Karpas-422 (cell line): ENCODE data around the gene ETS2. TPM values are rescaled to one million over a fixed set of nuclear protein-coding genes. Genes with fewer than 3 reads are reported as not detected.

Experiments
- DNase-seq: peaks from one replicate; pipeline ENCODE4 v3.0.0-alpha.2; 2015
- H2AFZ ChIP-seq: fragments of 200-600 bp; sonication (generic); 2 replicates; pipeline ENCODE4 v1.6.1; 2014; ENCODE audit warnings: antibody characterized with exemption, low read length, mixed read lengths
- H3K27ac ChIP-seq: fragments of 200-600 bp; sonication (generic); 2 replicates; pipeline ENCODE4 v1.5.1; 2014; ENCODE audit warnings: mild to moderate bottlenecking, low read length, moderate library complexity
- H3K27me3 ChIP-seq: fragments of 200-600 bp; sonication (generic); 2 replicates; pipeline ENCODE4 v1.6.1; 2014; ENCODE audit warnings: low read length, mixed read lengths
- H3K36me3 ChIP-seq: fragments of 200-600 bp; sonication (generic); 2 replicates; pipeline ENCODE4 v1.6.1; 2014; ENCODE audit warnings: low read length, mixed read lengths; ENCODE audit not compliant: insufficient read depth
- H3K4me1 ChIP-seq: fragments of 200-600 bp; sonication (generic); 2 replicates; pipeline ENCODE4 v1.6.1; 2014; ENCODE audit warnings: mild to moderate bottlenecking, low read length, mixed read lengths
- H3K4me2 ChIP-seq: fragments of 200-600 bp; sonication (generic); 2 replicates; pipeline ENCODE4 v1.6.1; 2014; ENCODE audit warnings: low read length, low read depth, mild to moderate bottlenecking; ENCODE audit not compliant: poor library complexity, severe bottlenecking
- H3K4me3 ChIP-seq: fragments of 200-600 bp; sonication (generic); 2 replicates; pipeline ENCODE4 v1.5.1; 2014; ENCODE audit warnings: mild to moderate bottlenecking, antibody characterized with exemption, low read length, mixed read lengths
- H3K79me2 ChIP-seq: fragments of 200-600 bp; sonication (generic); 2 replicates; pipeline ENCODE4 v1.6.1; 2014; ENCODE audit warnings: mild to moderate bottlenecking, low read length, mixed read lengths
- H3K9ac ChIP-seq: fragments of 200-600 bp; sonication (generic); 2 replicates; pipeline ENCODE4 v1.6.0; 2014; ENCODE audit warnings: low read length
- H3K9me2 ChIP-seq: fragments of 200-600 bp; sonication (generic), shearing (Covaris generic); replicated peaks from 2 replicates; pipeline ENCODE4 v1.6.0; 2014; ENCODE audit warnings: mild to moderate bottlenecking, low read length, moderate library complexity; ENCODE audit not compliant: insufficient read depth
- H3K9me3 ChIP-seq: fragments of 300-700, 200-600 bp; sonication (generic); 2 replicates; pipeline ENCODE4 v1.6.1; 2014; ENCODE audit warnings: low read length, mixed read lengths
- H4K20me1 ChIP-seq: fragments of 200-600 bp; sonication (generic); 2 replicates; pipeline ENCODE4 v1.6.1; 2014; ENCODE audit warnings: mild to moderate bottlenecking, antibody characterized with exemption, low read length, low read depth; ENCODE audit not compliant: insufficient read depth
- total RNA-seq: library from RNA; depleted of rRNA; stranded (reverse); fragments of >200 nt; shearing (Covaris generic); gene quantifications from 2 replicates; pipeline ENCODE4 v1.2.3, GENCODE V29; 2014; ENCODE audit warnings: low replicate concordance

Gene ETS2
- total RNA-seq, 1 experiment from 2014 or later: 12.9 TPM

- H3K4me2 ChIP-seq: no peak overlapping the region
- no peaks in the 10 kb centered on the region for H3K36me3 ChIP-seq
- no peaks in the 10 kb centered on the region for H3K79me2 ChIP-seq
- H3K9ac ChIP-seq: no peak overlapping the region
- no peaks in the 10 kb centered on the region for H3K27me3 ChIP-seq
- no peak overlapping the region for H3K27ac ChIP-seq
- H2AFZ ChIP-seq: no peak overlapping the region
- H3K9me2 ChIP-seq: no peaks in the 10 kb centered on the region
- no peak for DNase-seq
- H3K4me3 ChIP-seq: no peak overlapping the region
- no peaks in the 10 kb centered on the region for H4K20me1 ChIP-seq
- peaks cover 2% of the 10 kb centered on the region for H3K4me1 ChIP-seq
- H3K9me3 ChIP-seq: no peaks in the 10 kb centered on the region
Observed at GRCh38 chr21:38792676-38793459, 12.9 kb upstream of the ETS2 start.

- Histone ChIP-seq H3K79me2 (no peaks in the 10 kb centered on the region), H3K4me3 (no peak overlapping the region), H3K27me3 (no peaks in the 10 kb centered on the region), H3K9me2 (no peaks in the 10 kb centered on the region), H3K4me2 (no peak overlapping the region), H4K20me1 (no peaks in the 10 kb centered on the region), H3K9me3 (no peaks in the 10 kb centered on the region), H3K27ac (no peak overlapping the region), H2AFZ (no peak overlapping the region), H3K36me3 (no peaks in the 10 kb centered on the region), H3K4me1 (no peaks in the 10 kb centered on the region), H3K9ac (no peak overlapping the region)
- no peak for DNase-seq
Observed at GRCh38 chr21:38793926-38794713, 11.6 kb upstream of the ETS2 start.

GRCh38 chr21:38794978-38795377 is 10.8 kb upstream of the ETS2 start:
- H3K4me2 ChIP-seq: no peak overlapping the region
- H3K9me3 ChIP-seq: no peaks in the 10 kb centered on the region
- no peak overlapping the region for H3K9ac ChIP-seq
- H3K9me2 ChIP-seq: no peaks in the 10 kb centered on the region
- H4K20me1 ChIP-seq: no peaks in the 10 kb centered on the region
- no peak overlapping the region for H3K27ac ChIP-seq
- H3K79me2 ChIP-seq: no peaks in the 10 kb centered on the region
- DNase-seq: no peak
- no peaks in the 10 kb centered on the region for H3K4me1 ChIP-seq
- no peaks in the 10 kb centered on the region for H3K27me3 ChIP-seq
- H3K4me3 ChIP-seq: no peak overlapping the region
- no peak overlapping the region for H2AFZ ChIP-seq
- no peaks in the 10 kb centered on the region for H3K36me3 ChIP-seq

DNA sequence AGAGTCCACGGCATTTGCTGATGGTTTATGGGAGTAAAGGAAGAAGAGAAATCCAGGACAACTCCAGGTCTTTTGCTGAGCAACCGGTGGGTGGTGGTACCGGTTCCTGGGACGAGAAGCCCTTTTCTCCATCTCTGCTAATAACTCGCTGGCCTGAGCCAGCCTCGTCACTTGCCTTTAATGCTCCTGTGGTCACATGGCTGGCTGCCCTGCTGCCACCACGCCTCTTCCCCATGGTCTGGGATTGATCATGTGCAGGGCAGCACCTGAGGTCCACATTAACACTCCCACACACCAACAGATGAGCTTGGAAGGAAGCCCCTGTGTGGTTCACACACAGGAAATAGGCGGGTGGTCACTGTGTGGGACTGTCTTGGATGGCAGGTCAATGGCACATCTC is 10.3 kb upstream of the ETS2 start:
- no peak for DNase-seq
- no peak overlapping the region for H3K4me2 ChIP-seq
- no peak overlapping the region for H3K27ac ChIP-seq
- H3K9me3 ChIP-seq: no peaks in the 10 kb centered on the region
- no peak overlapping the region for H3K9ac ChIP-seq
- peaks cover under 1% of the 10 kb centered on the region; the same call in 1 of the 2 replicates for H3K4me1 ChIP-seq
- no peak overlapping the region for H3K4me3 ChIP-seq
- H4K20me1 ChIP-seq: no peaks in the 10 kb centered on the region
- H2AFZ ChIP-seq: no peak overlapping the region
- no peaks in the 10 kb centered on the region for H3K36me3 ChIP-seq
- no peaks in the 10 kb centered on the region for H3K27me3 ChIP-seq
- H3K79me2 ChIP-seq: no peaks in the 10 kb centered on the region
- no peaks in the 10 kb centered on the region for H3K9me2 ChIP-seq

DNA sequence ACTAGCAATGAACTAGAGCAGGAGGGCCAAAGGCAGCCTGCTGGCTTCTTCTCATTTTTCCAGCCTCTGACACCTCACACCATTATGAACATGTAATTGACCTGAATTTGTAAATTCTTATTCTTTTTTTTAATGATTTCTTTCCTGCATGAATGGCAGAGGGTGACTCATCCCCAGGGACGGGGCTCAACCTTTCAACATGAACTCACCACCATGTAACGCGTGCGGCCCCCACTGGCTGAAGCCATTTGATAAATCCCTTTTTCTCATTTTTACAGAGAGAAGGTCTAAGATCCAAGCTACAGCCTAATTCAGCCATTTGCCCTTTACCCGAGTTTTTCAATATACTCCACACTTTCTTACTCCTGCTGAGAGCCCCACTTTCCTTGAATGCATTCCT is 9.3 kb upstream of the ETS2 start:
- no peak overlapping the region for H3K9ac ChIP-seq
- H3K9me2 ChIP-seq: no peaks in the 10 kb centered on the region
- no peak for DNase-seq
- no peak overlapping the region for H3K27ac ChIP-seq
- H3K9me3 ChIP-seq: no peaks in the 10 kb centered on the region
- H3K36me3 ChIP-seq: no peaks in the 10 kb centered on the region
- H4K20me1 ChIP-seq: no peaks in the 10 kb centered on the region
- no peaks in the 10 kb centered on the region for H3K27me3 ChIP-seq
- no peaks in the 10 kb centered on the region for H3K79me2 ChIP-seq
- no peak overlapping the region for H3K4me2 ChIP-seq
- H3K4me1 ChIP-seq: peaks cover 6% of the 10 kb centered on the region; the same call in 1 of the 2 replicates
- no peak overlapping the region for H3K4me3 ChIP-seq
- no peak overlapping the region for H2AFZ ChIP-seq

GRCh38 chr21:38797470-38797869 is 8.3 kb upstream of the ETS2 start:
- Histone ChIP-seq H3K27ac (no peak overlapping the region), H3K36me3 (no peaks in the 10 kb centered on the region), H3K4me2 (no peak overlapping the region), H3K4me3 (no peak overlapping the region), H2AFZ (no peak overlapping the region), H3K9me2 (no peaks in the 10 kb centered on the region), H3K9ac (no peak overlapping the region), H3K79me2 (no peaks in the 10 kb centered on the region), H3K4me1 (peaks cover 6% of the 10 kb centered on the region; the same call in 1 of the 2 replicates), H3K9me3 (no peaks in the 10 kb centered on the region), H3K27me3 (no peaks in the 10 kb centered on the region), H4K20me1 (no peaks in the 10 kb centered on the region)
- no peak for DNase-seq

- Histone ChIP-seq H2AFZ (no peak overlapping the region), H3K4me3 (no peak overlapping the region), H3K36me3 (no peaks in the 10 kb centered on the region), H3K9me3 (no peaks in the 10 kb centered on the region), H3K79me2 (no peaks in the 10 kb centered on the region), H3K9me2 (no peaks in the 10 kb centered on the region), H3K9ac (no peak overlapping the region), H3K4me1 (peaks cover 6% of the 10 kb centered on the region; the same call in 1 of the 2 replicates), H3K27me3 (no peaks in the 10 kb centered on the region), H3K27ac (no peak overlapping the region), H4K20me1 (no peaks in the 10 kb centered on the region), H3K4me2 (no peak overlapping the region)
- DNase-seq: no peak
Observed at GRCh38 chr21:38798081-38798480, 7.6 kb upstream of the ETS2 start.

DNA sequence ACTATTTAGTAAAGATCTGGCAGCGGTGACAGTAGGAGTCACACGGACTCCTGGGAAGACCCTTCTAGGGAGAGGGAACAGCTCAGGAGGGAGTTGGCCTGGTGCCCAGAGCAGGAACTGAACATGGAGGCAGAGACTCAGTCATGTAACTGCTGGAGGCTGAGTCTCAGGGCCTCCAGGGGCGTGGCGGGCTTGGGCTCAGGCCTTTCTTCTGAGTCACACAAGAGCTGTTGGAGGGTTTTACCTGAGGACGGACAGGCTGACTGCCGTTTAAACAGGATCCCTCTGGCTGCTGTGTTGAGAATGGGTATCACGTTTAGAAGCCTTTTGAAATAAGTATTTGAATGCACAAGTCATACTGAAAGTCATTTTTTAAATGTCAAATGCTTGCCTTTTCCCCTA is 7.2 kb upstream of the ETS2 start:
- no peak for DNase-seq
- no peaks in the 10 kb centered on the region for H3K9me3 ChIP-seq
- H3K36me3 ChIP-seq: no peaks in the 10 kb centered on the region
- no peaks in the 10 kb centered on the region for H3K79me2 ChIP-seq
- H3K9ac ChIP-seq: no peak overlapping the region
- H3K27me3 ChIP-seq: no peaks in the 10 kb centered on the region
- no peak overlapping the region for H3K4me2 ChIP-seq
- no peak overlapping the region for H2AFZ ChIP-seq
- no peaks in the 10 kb centered on the region for H4K20me1 ChIP-seq
- no peaks in the 10 kb centered on the region for H3K9me2 ChIP-seq
- no peak overlapping the region for H3K27ac ChIP-seq
- no peak overlapping the region for H3K4me3 ChIP-seq
- peaks cover 6% of the 10 kb centered on the region; the same call in 1 of the 2 replicates for H3K4me1 ChIP-seq
